LNCaP clone FGC (cell line): ENCODE measurements around the gene GRIK4.

Source experiments
- DNase-seq: peaks from one replicate; pipeline ENCODE4 v3.0.0-alpha.2; 2011; ENCODE audit warnings: low read depth
- H3K4me3 ChIP-seq: 2 replicates; pipeline ENCODE4 v1.5.1; 2011; ENCODE audit warnings: mild to moderate bottlenecking, low read depth, low read length, control low read depth
- TF ChIP-seq, protein P1 (sequence below): IDR thresholded peaks from 2 replicates; pipeline ENCODE4 v1.5.1; 2012; ENCODE audit warnings: mild to moderate bottlenecking; ENCODE audit not compliant: control insufficient read depth, insufficient read depth; ENCODE audit errors: extremely low read depth

The GRIK4 gene

DNA sequence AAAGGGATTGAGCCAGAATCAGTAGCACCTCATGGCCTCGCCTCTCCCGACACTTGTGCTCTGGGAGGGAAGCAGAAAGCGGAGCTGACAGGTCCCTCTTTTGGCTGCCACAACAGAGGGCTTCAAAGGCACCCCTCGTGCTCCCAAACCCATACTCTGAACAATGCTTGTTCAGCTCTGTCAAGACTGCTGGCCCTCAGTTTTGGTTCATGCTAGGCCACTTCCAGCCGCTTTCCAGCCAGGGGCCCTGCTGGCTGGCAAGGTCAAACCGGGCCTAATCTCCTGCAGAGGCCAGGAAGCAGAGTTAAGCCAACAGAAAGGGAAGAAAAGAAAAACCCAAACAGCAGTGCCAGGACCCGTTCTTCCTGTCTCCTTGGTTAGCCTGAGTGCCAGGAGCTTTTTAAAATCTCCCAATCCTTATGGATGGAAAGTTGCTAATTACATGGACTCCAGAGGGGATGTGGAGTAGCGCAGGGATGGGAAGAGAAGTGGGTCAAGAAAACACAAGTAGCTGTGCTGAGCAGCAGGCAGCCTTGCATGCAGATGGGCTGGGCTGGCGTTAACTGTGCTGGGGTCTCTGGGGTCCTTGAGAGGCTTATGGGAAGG lies 150.6 kb downstream of the GRIK4 start:
- TF ChIP-seq, protein P1, sequence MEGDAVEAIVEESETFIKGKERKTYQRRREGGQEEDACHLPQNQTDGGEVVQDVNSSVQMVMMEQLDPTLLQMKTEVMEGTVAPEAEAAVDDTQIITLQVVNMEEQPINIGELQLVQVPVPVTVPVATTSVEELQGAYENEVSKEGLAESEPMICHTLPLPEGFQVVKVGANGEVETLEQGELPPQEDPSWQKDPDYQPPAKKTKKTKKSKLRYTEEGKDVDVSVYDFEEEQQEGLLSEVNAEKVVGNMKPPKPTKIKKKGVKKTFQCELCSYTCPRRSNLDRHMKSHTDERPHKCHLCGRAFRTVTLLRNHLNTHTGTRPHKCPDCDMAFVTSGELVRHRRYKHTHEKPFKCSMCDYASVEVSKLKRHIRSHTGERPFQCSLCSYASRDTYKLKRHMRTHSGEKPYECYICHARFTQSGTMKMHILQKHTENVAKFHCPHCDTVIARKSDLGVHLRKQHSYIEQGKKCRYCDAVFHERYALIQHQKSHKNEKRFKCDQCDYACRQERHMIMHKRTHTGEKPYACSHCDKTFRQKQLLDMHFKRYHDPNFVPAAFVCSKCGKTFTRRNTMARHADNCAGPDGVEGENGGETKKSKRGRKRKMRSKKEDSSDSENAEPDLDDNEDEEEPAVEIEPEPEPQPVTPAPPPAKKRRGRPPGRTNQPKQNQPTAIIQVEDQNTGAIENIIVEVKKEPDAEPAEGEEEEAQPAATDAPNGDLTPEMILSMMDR, result no peak
- no peak for DNase-seq
- H3K4me3 ChIP-seq, result no peak overlapping the region

DNA sequence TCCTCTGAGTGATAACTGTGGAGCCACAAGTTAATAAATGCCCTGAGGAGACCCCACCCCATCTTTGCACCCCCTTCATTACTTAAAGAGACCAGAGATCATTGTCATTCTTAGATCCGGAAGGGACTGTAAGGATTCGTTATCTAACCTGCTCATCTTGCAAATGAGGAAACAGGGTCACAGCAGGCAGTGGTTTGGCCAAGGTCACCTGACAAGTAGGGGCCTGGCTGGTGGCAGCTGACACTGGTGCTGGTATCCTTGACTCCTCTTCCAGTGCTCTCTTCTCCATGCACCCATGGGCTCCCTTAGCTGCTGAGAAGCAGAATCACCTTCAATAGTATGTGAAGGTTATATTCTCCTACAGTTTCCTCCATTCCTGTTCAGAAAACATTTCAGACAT lies 151.6 kb downstream of the GRIK4 start:
- TF ChIP-seq, protein P1, result no peak
- no peak overlapping the region for H3K4me3 ChIP-seq
- no peak for DNase-seq

DNA sequence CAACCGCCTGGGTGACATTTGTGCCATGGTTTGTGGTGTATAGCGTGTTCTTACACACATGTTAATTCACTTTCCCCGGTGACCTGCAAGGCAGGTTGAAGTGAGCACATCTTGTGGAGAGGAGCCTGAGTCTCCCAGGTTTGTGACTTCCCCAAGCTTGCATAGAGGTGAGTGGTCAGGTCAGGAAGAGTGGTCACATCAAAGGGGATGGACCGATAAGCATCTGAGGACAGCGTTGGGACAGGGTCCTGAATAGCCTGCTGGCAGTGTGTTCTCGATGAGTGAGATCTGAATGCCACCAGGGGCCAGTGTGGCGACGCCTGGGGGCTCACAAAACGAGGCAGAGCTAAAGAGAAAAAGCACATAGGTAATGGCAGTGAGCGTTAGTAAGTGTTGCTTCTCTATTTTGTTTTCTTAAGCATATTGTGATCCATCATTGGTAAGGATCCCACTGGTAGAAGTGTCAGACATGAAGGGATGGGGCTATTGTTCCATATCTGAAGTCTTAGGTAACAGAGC lies 154.6 kb downstream of the GRIK4 start:
- TF ChIP-seq, protein P1, result 0 out of 2 replicates have a peak, but pooled peaks have one; percentile 4
- DNase-seq, result no peak
- no peak overlapping the region for H3K4me3 ChIP-seq

DNA sequence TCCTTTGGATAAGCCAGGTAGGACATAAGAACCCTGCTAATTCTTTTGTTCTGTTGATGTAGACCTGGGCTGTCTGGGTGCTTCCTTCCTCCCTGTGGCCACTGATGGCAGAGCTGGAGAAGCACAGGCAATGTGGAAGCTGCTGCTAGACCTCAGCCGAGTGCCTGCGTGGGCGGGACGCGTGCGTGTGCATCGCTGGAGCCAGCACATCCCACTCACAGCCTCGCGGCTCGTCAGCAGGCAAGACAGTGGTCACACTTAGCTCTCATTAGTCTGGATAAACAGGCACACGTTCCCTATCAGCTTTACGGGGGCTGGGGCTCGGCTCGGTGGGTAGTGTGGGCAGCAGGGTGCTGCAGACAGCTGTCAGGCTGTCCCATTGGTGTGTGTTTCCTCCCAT lies 155.7 kb downstream of the GRIK4 start:
- H3K4me3 ChIP-seq, result no peak overlapping the region
- DNase-seq, result no peak
- TF ChIP-seq, protein P1, result no peak

DNA sequence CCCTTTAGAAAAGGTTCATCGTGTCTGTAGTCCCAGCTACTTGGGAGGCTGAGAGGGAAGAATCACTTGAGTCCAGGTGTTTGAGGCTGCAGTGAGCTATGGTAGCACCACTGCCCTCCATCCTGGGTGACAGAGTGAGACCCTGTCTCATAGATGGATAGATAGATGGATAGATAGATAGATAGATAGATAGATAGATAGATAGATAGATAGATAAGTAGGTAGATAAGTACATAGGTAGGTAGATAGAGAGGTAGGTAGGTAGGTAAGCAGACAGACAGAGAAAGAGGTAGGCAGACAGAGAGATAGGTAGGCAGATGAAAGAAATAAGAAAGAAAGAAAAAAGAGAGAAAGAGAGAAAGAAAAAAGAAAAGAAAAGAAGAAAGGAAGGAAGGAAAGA lies 156.4 kb downstream of the GRIK4 start:
- no peak for DNase-seq
- TF ChIP-seq, protein P1, result no peak
- H3K4me3 ChIP-seq, result no peak overlapping the region

DNA sequence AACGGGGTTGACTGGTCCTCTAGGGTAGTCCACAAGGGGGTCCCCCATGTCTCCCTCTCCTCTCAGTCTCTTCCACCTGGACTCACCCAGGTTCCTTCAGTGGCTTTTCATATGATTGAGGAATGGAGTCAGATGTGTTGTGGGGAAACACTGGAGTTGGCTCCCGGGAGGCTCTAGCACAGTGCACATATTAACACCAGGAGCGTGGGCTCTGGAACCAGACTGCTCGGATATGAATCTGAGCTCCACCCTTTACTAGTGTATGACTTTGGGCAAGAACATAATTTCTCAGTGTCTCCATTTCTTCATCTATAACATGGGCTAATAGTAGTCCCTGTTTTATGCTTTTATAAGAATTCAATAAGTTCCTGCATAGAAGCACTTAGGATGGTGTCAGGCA lies 157.0 kb downstream of the GRIK4 start:
- no peak overlapping the region for H3K4me3 ChIP-seq
- DNase-seq, result no peak
- TF ChIP-seq, protein P1, result no peak

DNA sequence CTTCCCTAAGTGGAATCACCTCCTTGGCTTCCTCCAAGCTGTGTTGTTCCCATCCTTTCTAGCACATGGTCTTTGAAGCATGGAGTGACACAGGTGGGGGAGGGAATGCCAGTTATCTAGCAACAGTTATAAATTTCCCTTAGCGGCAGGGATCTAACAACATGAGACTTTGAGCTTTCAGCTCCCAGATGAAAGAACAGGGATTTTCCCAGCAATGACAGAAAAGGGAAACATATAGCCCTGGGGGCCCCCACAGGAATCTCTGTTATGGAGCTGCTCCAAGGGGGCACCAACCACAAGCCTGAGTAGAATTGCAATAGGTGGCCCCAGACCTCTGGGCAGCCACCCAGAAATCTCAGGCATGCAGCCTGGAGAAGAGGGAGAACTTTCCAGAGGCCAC lies 163.0 kb downstream of the GRIK4 start:
- TF ChIP-seq, protein P1, result no peak
- no peak overlapping the region for H3K4me3 ChIP-seq
- no peak for DNase-seq
